NT2/D1 (cell line): ENCODE measurements around the gene SREBF2.

Source experiments
- SUZ12 ChIP-seq: IDR thresholded peaks from 2 replicates; pipeline ENCODE4 v1.6.1; 2011; ENCODE audit not compliant: insufficient read length, insufficient read depth; ENCODE audit errors: extremely low read depth
- YY1 ChIP-seq: IDR thresholded peaks from 2 replicates; pipeline ENCODE4 v1.6.1; 2011; ENCODE audit not compliant: insufficient read length, insufficient read depth

GRCh38 chr22:41908411-41909309 is 75.8 kb downstream of the SREBF2 start:
- TF ChIP-seq SUZ12: no peak
- TF ChIP-seq YY1: no peak
